Measurements from ENCODE around the gene EVL. TPM values are rescaled to one million over a fixed set of nuclear protein-coding genes. Genes with fewer than 3 reads are reported as not detected.

The EVL gene
- total and polyA plus RNA-seq, 2 donors (not counting 3 experiments of a cell fraction or from before 2014, with no cell fraction given), result 34.6 to 62.5 TPM

DNA sequence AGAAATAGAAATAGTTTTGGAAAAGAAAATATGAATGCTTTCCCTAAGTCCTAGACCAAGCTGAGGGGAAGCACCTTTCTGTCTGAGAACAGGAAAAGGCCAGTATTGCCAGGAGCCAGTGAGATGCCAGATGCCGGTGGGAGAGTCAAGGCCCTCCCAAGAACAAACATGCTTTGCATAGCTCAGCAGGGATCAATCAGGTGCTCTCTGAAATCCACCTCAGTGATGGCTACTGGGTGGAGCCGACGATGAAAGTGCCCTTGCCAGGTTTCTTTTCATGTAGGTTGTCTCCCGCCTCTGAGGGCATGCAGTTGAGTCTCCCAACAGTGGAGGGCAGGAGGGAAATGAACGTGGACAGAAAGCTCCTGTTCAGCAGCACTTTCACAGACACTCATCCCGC is 66.0 kb downstream of the EVL start:
- DNase-seq (ENCODE audit: low read depth, low spot score) (no peak), FAIRE-seq (no peak)
- no peaks in the 10 kb centered on the region for H3K27me3 ChIP-seq (ENCODE audit: control insufficient read depth in 2 of 2, insufficient read depth in 2 of 2, low read length in 2 of 2)
- H3K4me2 ChIP-seq (ENCODE audit: insufficient read depth, low read length), result no peak overlapping the region
- no peaks in the 10 kb centered on the region for H3K9me3 ChIP-seq (replicated peaks; ENCODE audit: control insufficient read depth, insufficient read depth, low read length)
- H3K9ac ChIP-seq (replicated peaks; ENCODE audit: extremely low read depth, insufficient read depth, low read length), result no peak overlapping the region
- dilution Hi-C loops (cut with MboI; ENCODE audit: extremely low pct_ligation_motif_present, low sequenced_read_pairs) (no loop called here), intact Hi-C loops (cut with micrococcal nuclease) (no loop called here)
- no peak overlapping the region for H3K4me3 ChIP-seq (replicated peaks in 1 of 3; ENCODE audit: insufficient read depth in 1 of 3, low read depth in 1 of 3, low read length in 3 of 3)
- peaks cover 0 to 6% of the 10 kb centered on the region in 2 experiments for H3K36me3 ChIP-seq (ENCODE audit: control insufficient read depth in 2 of 2, extremely low read depth in 1 of 2, insufficient read depth in 2 of 2, low read length in 2 of 2)
- TF ChIP-seq GATA2 (IDR thresholded peaks at IDR 0.05; ENCODE audit: insufficient read depth, insufficient read length, low read depth, low read length), result no peak
- no peak for TF ChIP-seq POLR2AphosphoS5 (IDR thresholded peaks at IDR 0.05; ENCODE audit: insufficient read depth, low read depth, low read length)
- no peak for TF ChIP-seq JUN (IDR thresholded peaks at IDR 0.05; ENCODE audit: borderline replicate concordance, insufficient read depth, insufficient read length, low read depth)
- TF ChIP-seq, protein P1, sequence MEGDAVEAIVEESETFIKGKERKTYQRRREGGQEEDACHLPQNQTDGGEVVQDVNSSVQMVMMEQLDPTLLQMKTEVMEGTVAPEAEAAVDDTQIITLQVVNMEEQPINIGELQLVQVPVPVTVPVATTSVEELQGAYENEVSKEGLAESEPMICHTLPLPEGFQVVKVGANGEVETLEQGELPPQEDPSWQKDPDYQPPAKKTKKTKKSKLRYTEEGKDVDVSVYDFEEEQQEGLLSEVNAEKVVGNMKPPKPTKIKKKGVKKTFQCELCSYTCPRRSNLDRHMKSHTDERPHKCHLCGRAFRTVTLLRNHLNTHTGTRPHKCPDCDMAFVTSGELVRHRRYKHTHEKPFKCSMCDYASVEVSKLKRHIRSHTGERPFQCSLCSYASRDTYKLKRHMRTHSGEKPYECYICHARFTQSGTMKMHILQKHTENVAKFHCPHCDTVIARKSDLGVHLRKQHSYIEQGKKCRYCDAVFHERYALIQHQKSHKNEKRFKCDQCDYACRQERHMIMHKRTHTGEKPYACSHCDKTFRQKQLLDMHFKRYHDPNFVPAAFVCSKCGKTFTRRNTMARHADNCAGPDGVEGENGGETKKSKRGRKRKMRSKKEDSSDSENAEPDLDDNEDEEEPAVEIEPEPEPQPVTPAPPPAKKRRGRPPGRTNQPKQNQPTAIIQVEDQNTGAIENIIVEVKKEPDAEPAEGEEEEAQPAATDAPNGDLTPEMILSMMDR (IDR thresholded peaks at IDR 0.05; ENCODE audit: extremely low read depth in 1 of 2, insufficient read depth in 1 of 2, low read depth in 1 of 2, low read length in 2 of 2), result no peak
- no peak for TF ChIP-seq POLR2A (IDR thresholded peaks at IDR 0.05; ENCODE audit: low read depth, low read length)
- no peak for TF ChIP-seq MAX (IDR thresholded peaks at IDR 0.05; ENCODE audit: insufficient read depth, insufficient read length)
- TF ChIP-seq FOS (IDR thresholded peaks at IDR 0.05; ENCODE audit: borderline replicate concordance, insufficient read depth, low read length), result no peak
- TF ChIP-seq EZH2 (IDR thresholded peaks at IDR 0.05; ENCODE audit: borderline replicate concordance, low read depth, low read length, severe bottlenecking), result no peak
- no peak for TF ChIP-seq MYC (IDR thresholded peaks at IDR 0.05; ENCODE audit: low read depth, low read length)
- no TSS peak for BruUV-seq (replicated peaks)
- H3K27ac ChIP-seq (ENCODE audit: insufficient read depth, low read depth, low read length), result no peak overlapping the region
- no peaks in the 10 kb centered on the region for H4K20me1 ChIP-seq (replicated peaks; ENCODE audit: control insufficient read depth, extremely low read depth, insufficient read depth, low read length)
- H3K9me1 ChIP-seq (replicated peaks; ENCODE audit: control insufficient read depth, extremely low read depth, insufficient read depth, low read length), result no peaks in the 10 kb centered on the region
- no peak overlapping the region for H2AFZ ChIP-seq (ENCODE audit: low read depth, low read length)
- H3K79me2 ChIP-seq (ENCODE audit: control insufficient read depth, insufficient read depth, low read length), result no peaks in the 10 kb centered on the region
- ChIA-PET POLR2A (no interaction called here), CTCF (interaction anchor here (1.3 to 7.6 kb wide), 2 partner anchors 11 to 23 kb away, joined by 4 to 44 read pairs; no protein-coding TSS in a partner anchor)
- H3K4me1 ChIP-seq (ENCODE audit: control insufficient read depth, extremely low read depth, insufficient read depth, low read length), result no peaks in the 10 kb centered on the region

Measured in endothelial cell of umbilical vein (primary cell).